MG63 (cell line): ENCODE data around the gene FSD1L. TPM values are rescaled to one million over a fixed set of nuclear protein-coding genes. Genes with fewer than 3 reads are reported as not detected.
"Not testable (repeated sequence)": the region's sequence is repeated elsewhere in the genome, so short reads cannot be mapped to it uniquely, and the experiment has no call there.

Experiments used
- DNase-seq: peaks from one replicate; pipeline ENCODE4 v3.0.0-alpha.2; 2020
- H3K27me3 ChIP-seq: fragments of 250-450 bp; sonication (Bioruptor Pico); 2 replicates; pipeline ENCODE4 v1.5.1; 2020; ENCODE audit warnings: mild to moderate bottlenecking, moderate library complexity
- H3K36me3 ChIP-seq: fragments of 250-450 bp; sonication (Bioruptor Pico); 2 replicates; pipeline ENCODE4 v1.5.1; 2020; ENCODE audit warnings: mild to moderate bottlenecking, moderate library complexity
- H3K4me3 ChIP-seq: fragments of 250-450 bp; sonication (Bioruptor Pico); 2 replicates; pipeline ENCODE4 v1.5.1; 2020; ENCODE audit warnings: mild to moderate bottlenecking, moderate library complexity
- H3K9me3 ChIP-seq: fragments of 250-450 bp; sonication (Bioruptor Pico); 2 replicates; pipeline ENCODE4 v1.5.1; 2020; ENCODE audit warnings: mild to moderate bottlenecking, moderate library complexity
- total RNA-seq: library from RNA; depleted of rRNA; stranded (reverse); fragments of >200 nt; shearing (Covaris generic); gene quantifications from 2 replicates; pipeline ENCODE4 v1.2.3, GENCODE V29; 2014; ENCODE audit warnings: low replicate concordance; rRNA removed

The FSD1L gene
- total RNA-seq, 1 experiment from 2014 or later, result 2.1 TPM

DNA sequence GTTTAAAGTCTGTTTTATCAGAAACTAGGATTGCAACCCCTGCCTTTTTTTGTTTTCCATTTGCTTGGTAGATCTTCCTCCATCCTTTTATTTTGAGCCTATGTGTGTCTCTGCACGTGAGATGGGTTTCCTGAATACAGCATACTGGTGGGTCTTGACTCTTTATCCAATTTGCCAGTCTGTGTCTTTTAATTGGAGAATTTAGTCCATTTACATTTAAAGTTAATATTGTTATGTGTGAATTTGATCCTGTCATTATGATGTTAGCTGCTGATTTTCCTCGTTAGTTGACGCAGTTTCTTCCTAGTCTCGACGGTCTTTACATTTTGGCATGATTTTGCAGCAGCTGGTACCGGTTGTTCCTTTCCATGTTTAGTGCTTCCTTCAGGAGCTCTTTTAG, 132.1 kb downstream of the FSD1L start:
- DNase-seq, H3K9me3 ChIP-seq, H3K4me3 ChIP-seq, H3K27me3 ChIP-seq, H3K36me3 ChIP-seq: not testable (repeated sequence)

DNA sequence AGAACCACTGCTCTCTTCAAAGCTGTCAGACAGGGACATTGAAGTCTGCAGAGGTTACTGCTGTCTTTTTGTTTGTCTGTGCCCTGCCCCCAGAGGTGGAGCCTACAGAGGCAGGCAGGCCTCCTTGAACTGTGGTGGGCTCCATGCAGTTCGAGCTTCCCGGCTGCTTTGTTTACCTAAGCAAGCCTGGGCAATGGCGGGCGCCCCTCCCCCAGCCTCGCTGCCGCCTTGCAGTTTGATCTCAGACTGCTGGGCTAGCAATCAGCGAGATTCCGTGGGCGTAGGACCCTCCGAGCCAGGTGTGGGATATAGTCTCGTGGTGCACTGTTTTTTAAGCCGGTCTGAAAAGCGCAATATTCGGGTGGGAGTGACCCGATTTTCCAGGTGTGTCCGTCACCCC, 133.7 kb downstream of the FSD1L start:
- DNase-seq, H3K4me3 ChIP-seq, H3K27me3 ChIP-seq, H3K36me3 ChIP-seq, H3K9me3 ChIP-seq: not testable (repeated sequence)

DNA sequence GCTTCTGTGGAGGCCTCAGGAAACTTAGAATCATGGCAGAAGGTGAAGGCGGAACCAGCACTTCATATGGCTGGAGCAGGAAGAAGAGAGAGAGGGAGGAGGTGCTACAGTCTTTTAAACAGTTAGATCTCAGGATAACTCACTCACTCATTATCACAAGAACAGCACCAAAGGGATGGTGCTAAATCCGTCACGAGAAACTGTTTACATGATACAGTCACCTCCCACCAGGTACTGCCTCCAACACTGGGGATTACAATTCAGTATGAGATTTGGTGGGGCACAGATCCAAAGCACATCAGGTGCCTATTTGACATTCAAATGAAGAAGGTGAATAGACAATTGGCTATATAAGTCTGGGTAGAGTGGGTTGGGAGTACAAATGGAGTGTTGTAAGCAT, 145.3 kb downstream of the FSD1L start:
- no peak for DNase-seq
- H3K9me3 ChIP-seq, result no peaks in the 10 kb centered on the region
- H3K4me3 ChIP-seq, result no peak overlapping the region
- no peaks in the 10 kb centered on the region for H3K27me3 ChIP-seq
- peaks cover 16% of the 10 kb centered on the region for H3K36me3 ChIP-seq

Other genes with a start within 250 kb of the FSD1L start
- 13.3 and 26.6 TPM in 2 replicates for gene SLC44A1, start 203.4 kb upstream of the FSD1L start, total RNA-seq
- 8.1 and 13.2 TPM in 2 replicates for gene FKTN, start 110.1 kb downstream of the FSD1L start, total RNA-seq
- not detected in 2 replicates for gene TAL2, start 214.4 kb downstream of the FSD1L start, total RNA-seq
- gene TMEM38B, start 246.5 kb downstream of the FSD1L start, total RNA-seq, result 6.8 and 10.8 TPM in 2 replicates